SK-N-MC (cell line): ENCODE measurements around the gene EXD3.

Source experiments
- DNase-seq: peaks from one replicate; pipeline ENCODE4 v3.0.0-alpha.2; 2011; ENCODE audit warnings: low read depth, low spot score
- H3K27ac ChIP-seq: fragments of 200-600 bp; sonication (generic); 2 replicates; pipeline ENCODE4 v1.5.1; 2016; ENCODE audit warnings: mixed run types
- H3K36me3 ChIP-seq: fragments of 200-600 bp; sonication (generic); 2 replicates; pipeline ENCODE4 v1.6.1; 2017; ENCODE audit warnings: antibody characterized with exemption, low read length, mixed read lengths; ENCODE audit not compliant: insufficient read depth
- H3K4me3 ChIP-seq: fragments of 200-600 bp; sonication (generic); 2 replicates; pipeline ENCODE4 v1.5.1; 2016
- H3K9ac ChIP-seq: fragments of 200-600 bp; sonication (generic); 2 replicates; pipeline ENCODE4 v1.8.0; 2017; ENCODE audit warnings: mixed run types, mixed read lengths; ENCODE audit not compliant: insufficient read length
- H3K9me3 ChIP-seq: fragments of 200-600 bp; sonication (generic); 2 replicates; pipeline ENCODE4 v1.6.1; 2017; ENCODE audit warnings: low read depth, mild to moderate bottlenecking, antibody characterized with exemption, low read length, moderate library complexity, mixed read lengths
- EZH2 ChIP-seq: fragments of 200-600 bp; sonication (generic); IDR thresholded peaks from one replicate; pipeline ENCODE4 v1.6.1; 2017; ENCODE audit warnings: antibody characterized with exemption
- FOXP2 ChIP-seq: optimal IDR thresholded peaks from 2 replicates; pipeline ENCODE3; 2011; ENCODE audit warnings: mild to moderate bottlenecking, moderate library complexity; ENCODE audit not compliant: insufficient read depth; ENCODE audit errors: extremely low read length, control extremely low read depth
- POLR2AphosphoS5 ChIP-seq: IDR thresholded peaks from 2 replicates; pipeline ENCODE4 v1.6.1; 2012; ENCODE audit warnings: mild to moderate bottlenecking, low read depth, low read length, borderline replicate concordance

The EXD3 gene

GRCh38 chr9:137325124-137325523, 97.8 kb downstream of the EXD3 start:
- DNase-seq, result no peak
- Histone ChIP-seq H3K27ac (no peak overlapping the region), H3K9ac (no peak overlapping the region), H3K4me3 (no peak overlapping the region), H3K36me3 (no peaks in the 10 kb centered on the region), H3K9me3 (no peaks in the 10 kb centered on the region)
- TF ChIP-seq FOXP2 (no peak), POLR2AphosphoS5 (no peak), EZH2 (no peak)

DNA sequence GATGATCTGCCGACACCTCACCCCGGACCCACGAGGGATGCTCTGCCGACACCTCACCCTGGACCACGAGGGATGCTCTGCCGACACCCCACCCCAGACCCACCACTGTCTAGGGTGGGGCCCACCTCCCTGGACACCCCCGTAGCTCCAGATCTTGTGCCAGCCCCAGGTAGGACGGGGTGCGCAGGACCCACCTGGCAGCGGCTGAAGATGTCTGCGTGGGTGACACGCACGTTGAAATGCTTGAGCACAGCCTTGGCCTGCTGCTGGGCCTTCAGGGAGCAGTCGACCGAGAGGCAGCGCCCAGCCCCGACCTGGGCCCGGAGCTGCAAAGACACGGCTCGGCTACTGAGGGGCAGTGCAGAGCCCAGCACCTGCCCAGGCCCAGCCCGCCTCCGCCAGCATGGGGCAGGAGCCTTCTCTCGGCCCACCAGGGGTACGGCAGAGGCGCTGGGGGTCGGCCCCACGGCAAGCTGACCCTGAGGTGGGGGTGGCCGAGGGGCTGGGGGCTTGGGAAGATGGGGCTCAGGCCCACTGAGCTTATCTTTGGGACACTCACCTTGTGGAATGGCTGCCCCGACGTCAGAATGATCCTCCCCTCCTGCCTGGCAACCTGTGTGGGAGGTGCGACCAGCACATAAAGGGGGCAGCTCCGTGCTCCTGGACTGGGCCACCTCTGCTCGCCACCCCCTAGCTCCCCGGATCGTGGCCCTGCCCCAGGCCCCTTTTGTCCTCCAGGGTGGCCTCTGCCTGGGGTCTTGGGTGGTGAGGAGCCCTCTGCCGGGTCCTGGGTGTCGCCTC, 99.2 kb downstream of the EXD3 start:
- TF ChIP-seq EZH2, result no peak
- no peak for TF ChIP-seq POLR2AphosphoS5
- TF ChIP-seq FOXP2, result no peak
- no peak overlapping the region for H3K4me3 ChIP-seq

GRCh38 chr9:137321726-137322361, 101.1 kb downstream of the EXD3 start:
- H3K4me3 ChIP-seq, result no peak overlapping the region
- H3K9me3 ChIP-seq, result no peaks in the 10 kb centered on the region
- H3K9ac ChIP-seq, result no peak overlapping the region
- no peaks in the 10 kb centered on the region for H3K36me3 ChIP-seq
- no peak for DNase-seq
- no peak for TF ChIP-seq EZH2
- TF ChIP-seq FOXP2, result no peak
- no peak for TF ChIP-seq POLR2AphosphoS5
- H3K27ac ChIP-seq, result no peak overlapping the region

More for the DNA sequence above, 99.2 kb downstream of the EXD3 start:
- DNase-seq, result no peak
- Histone ChIP-seq H3K27ac (no peak overlapping the region), H3K36me3 (no peaks in the 10 kb centered on the region), H3K9ac (no peak overlapping the region), H3K9me3 (no peaks in the 10 kb centered on the region)

DNA sequence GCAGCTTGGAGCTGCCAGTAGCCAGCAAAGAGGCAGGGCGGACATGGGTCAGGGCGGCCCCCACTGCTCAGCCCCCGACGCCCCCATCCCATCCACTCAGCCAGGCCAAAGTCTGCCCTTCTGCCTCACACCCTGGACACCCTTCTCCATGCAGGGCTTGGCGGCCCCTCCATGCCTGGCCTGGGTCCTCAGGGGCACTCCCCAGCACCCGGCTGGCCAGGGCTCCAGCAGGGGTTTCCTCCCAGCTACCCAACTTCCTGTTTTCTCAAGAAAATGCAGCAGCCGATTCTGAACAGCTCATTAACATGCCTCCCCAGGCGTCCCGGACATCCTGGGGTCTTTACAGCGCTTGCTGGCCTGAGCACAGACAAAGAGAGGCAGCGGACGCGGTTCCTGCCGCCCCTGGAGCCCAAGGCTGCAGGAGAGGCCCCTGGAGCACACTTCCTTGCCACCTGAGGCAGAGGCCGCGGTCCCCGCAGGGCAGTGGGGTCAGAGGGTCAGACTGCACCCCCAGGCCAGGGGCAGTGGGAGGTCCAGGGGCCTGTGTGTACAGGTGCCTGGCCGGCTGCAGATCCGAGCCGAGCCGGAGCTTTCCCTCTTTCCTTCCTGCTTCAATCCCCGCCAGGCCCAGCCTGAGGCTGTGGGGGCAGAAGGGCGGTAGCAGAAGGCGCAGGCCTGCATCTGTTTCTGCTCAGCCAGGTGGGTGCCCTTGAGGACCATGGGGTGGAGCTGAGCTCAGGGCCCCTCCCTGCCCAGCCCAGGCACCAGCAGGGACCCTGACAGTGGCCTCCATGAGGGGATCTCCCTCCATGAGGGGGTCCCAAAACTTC, 102.2 kb downstream of the EXD3 start:
- Histone ChIP-seq H3K9me3 (no peaks in the 10 kb centered on the region), H3K27ac (no peak overlapping the region), H3K9ac (no peak overlapping the region), H3K4me3 (no peak overlapping the region), H3K36me3 (no peaks in the 10 kb centered on the region)
- TF ChIP-seq POLR2AphosphoS5 (no peak), EZH2 (no peak), FOXP2 (no peak)
- no peak for DNase-seq

DNA sequence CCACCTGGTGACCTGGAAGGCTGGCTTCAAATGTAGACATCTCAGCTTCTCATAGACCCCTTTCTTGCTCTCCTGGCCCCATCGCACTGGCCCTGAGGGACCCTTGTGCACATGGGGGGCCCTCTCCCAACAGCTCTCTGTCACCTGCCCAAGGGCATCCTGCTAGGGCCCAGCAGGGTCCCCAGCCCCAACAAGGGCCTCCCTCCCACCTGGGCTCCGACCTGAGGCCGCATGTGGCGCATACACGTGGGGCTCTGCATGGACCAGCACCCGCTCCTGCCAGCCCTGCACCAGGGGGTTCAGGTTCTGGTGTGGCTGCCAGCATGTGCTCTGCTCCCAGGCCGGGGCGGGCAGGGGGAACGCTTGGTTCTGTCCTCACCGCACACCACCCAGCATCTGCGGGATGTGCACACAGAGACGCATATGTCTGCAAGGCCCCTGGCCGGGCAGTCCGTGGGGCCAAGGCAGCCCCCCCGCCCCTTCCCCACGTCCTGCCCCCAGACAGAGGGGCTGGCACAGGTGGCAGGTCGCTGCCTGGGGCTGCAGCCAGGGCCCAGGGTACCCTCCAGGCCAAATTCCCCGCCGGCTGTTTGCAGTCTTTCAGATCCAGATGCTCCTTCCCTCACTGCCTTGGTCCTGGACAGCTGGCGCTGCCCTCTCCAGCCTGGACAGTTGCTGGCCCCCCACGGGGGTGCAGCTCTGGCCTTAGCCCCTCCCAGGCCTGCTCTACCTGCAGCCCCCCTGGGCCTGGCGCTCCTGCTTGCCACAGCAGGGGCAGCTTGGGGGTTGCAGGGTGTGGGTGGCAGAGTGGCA, 103.0 kb downstream of the EXD3 start:
- H3K9ac ChIP-seq, result no peak overlapping the region
- H3K36me3 ChIP-seq, result no peaks in the 10 kb centered on the region
- H3K27ac ChIP-seq, result no peak overlapping the region
- TF ChIP-seq EZH2 (no peak), POLR2AphosphoS5 (no peak), FOXP2 (no peak)
- no peaks in the 10 kb centered on the region for H3K9me3 ChIP-seq
- DNase-seq, result no peak
- H3K4me3 ChIP-seq, result no peak overlapping the region

GRCh38 chr9:137319011-137319738, 103.8 kb downstream of the EXD3 start:
- Histone ChIP-seq H3K4me3 (no peak overlapping the region), H3K27ac (no peak overlapping the region), H3K9me3 (no peaks in the 10 kb centered on the region), H3K9ac (no peak overlapping the region), H3K36me3 (no peaks in the 10 kb centered on the region)
- no peak for DNase-seq
- TF ChIP-seq FOXP2 (no peak), POLR2AphosphoS5 (no peak), EZH2 (no peak)

DNA sequence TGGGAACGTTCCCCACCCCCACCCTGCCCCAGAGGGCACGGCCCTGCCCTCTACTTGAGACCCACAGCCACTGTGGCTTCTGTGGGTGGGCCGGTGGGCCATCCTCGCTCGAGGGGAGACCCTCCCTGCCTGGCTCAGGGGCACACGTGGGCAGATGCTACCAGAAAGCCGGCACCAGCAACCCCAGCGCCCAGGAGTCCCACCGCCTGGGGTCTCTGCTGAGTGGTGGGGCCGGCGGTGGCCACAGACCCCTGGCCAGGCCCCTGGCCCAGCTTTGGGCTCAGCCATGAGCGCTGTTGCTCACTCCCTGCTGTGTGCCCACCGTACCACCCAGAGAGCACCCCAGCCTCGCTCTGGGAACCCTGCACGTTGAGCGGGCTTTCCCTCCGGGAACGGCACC, 104.4 kb downstream of the EXD3 start:
- no peak for DNase-seq
- Histone ChIP-seq H3K36me3 (no peaks in the 10 kb centered on the region), H3K27ac (no peak overlapping the region), H3K4me3 (no peak overlapping the region), H3K9ac (no peak overlapping the region), H3K9me3 (no peaks in the 10 kb centered on the region)
- TF ChIP-seq EZH2 (no peak), FOXP2 (no peak), POLR2AphosphoS5 (no peak)

GRCh38 chr9:137317718-137318511, 105.0 kb downstream of the EXD3 start:
- Histone ChIP-seq H3K9me3 (no peaks in the 10 kb centered on the region), H3K9ac (no peak overlapping the region), H3K4me3 (no peak overlapping the region), H3K27ac (no peak overlapping the region), H3K36me3 (no peaks in the 10 kb centered on the region)
- no peak for DNase-seq
- TF ChIP-seq FOXP2 (no peak), EZH2 (no peak), POLR2AphosphoS5 (no peak)
